Endometrium (tissue), 2 donors: ENCODE data around the gene COG3.
A peak's percentile ranks its signal among the peaks of the same experiment; 100 is the strongest.

Experiments used
- FAIRE-seq: peaks from 2 replicates; lab custom pipeline; 2012; peaks lifted over from hg19 to GRCh38; lab: Jason Lieb, UNC
- donor health status: control.
- donor health status: control.

The COG3 gene

GRCh38 chr13:45446181-45446580, 18.6 kb upstream of the COG3 start:
- FAIRE-seq, result no peak

GRCh38 chr13:45447050-45447661, 17.6 kb upstream of the COG3 start:
- FAIRE-seq, result no peak

- FAIRE-seq, result no peak
Measured at GRCh38 chr13:45448965-45449559, 15.7 kb upstream of the COG3 start.

GRCh38 chr13:45451282-45451681, 13.5 kb upstream of the COG3 start:
- FAIRE-seq, result no peak

- no peak for FAIRE-seq
Measured at GRCh38 chr13:45454204-45454603, 10.5 kb upstream of the COG3 start.

GRCh38 chr13:45456196-45456972, 8.4 kb upstream of the COG3 start:
- no peak for FAIRE-seq

GRCh38 chr13:45464141-45464686, 525 bp upstream of the COG3 start:
- FAIRE-seq, result no peak

GRCh38 chr13:45466359-45466758, 1.6 kb downstream of the COG3 start:
- no peak for FAIRE-seq

- no peak for FAIRE-seq
Measured at GRCh38 chr13:45468635-45469034, 3.9 kb downstream of the COG3 start.

GRCh38 chr13:45472171-45472705, 7.5 kb downstream of the COG3 start:
- no peak for FAIRE-seq

- no peak for FAIRE-seq
Measured at GRCh38 chr13:45473627-45474026, 8.9 kb downstream of the COG3 start.

GRCh38 chr13:45474584-45475454, 10.1 kb downstream of the COG3 start:
- no peak for FAIRE-seq

GRCh38 chr13:45479661-45480060, 14.9 kb downstream of the COG3 start:
- FAIRE-seq, result no peak

- FAIRE-seq, result no peak
Measured at GRCh38 chr13:45481688-45482087, 16.9 kb downstream of the COG3 start.

GRCh38 chr13:45482571-45483173, 17.9 kb downstream of the COG3 start:
- FAIRE-seq, result no peak

- no peak for FAIRE-seq
Measured at GRCh38 chr13:45487604-45488003, 22.9 kb downstream of the COG3 start.

- FAIRE-seq, result no peak
Measured at GRCh38 chr13:45490068-45490467, 25.3 kb downstream of the COG3 start.

GRCh38 chr13:45492538-45492937, 27.8 kb downstream of the COG3 start:
- peak; percentile 68 for FAIRE-seq

GRCh38 chr13:45496942-45497341, 32.2 kb downstream of the COG3 start:
- FAIRE-seq, result no peak

- no peak for FAIRE-seq
Measured at GRCh38 chr13:45500492-45501174, 35.9 kb downstream of the COG3 start.

GRCh38 chr13:45501175-45501526, 36.4 kb downstream of the COG3 start:
- FAIRE-seq, result no peak
